Dedifferentiated amniotic fluid mesenchymal stem cell (primary cell): ENCODE data around the gene C5orf15.
A peak's percentile ranks its signal among the peaks of the same experiment; 100 is the strongest.
"Not testable (repeated sequence)": the region's sequence is repeated elsewhere in the genome, so short reads cannot be mapped to it uniquely, and the experiment has no call there.

ENCODE experiments used
- DNase-seq: peaks from one replicate; pipeline ENCODE4 v3.0.0-alpha.2; 2016; ENCODE audit errors: extremely low spot score

Gene C5orf15

DNA sequence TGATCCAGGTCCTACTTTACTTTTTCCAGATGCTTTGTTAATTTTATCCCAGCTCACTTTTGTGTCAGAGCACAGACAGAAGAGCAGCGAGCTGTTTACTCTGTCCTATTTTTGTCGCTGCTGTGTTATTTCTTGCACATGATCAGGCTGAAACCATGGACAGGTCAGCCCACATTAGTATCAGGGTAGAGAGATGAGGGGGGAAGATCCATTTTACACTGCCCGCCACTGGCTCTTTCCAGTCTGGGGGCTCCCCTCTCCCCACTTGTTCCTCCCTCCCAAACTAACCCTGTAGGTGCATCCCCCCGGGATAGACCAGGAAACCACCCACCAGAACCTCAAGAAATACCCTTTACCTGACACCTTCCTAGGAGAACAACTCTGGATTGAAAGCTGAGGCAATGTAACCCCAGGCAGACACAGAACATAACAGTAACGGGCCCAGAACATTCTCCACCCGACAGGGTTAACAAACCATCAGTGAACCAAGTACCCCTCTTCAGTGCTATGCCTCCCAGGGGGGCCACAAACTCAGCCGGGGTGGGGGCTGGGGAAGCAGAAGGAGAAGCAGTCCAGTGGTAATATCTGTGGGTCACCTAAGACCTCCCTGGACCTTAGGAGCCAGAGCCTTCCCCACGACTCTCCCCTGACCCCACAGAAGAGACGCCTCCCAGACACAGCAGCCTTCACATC, 26.0 kb upstream of the C5orf15 start:
- no peak for DNase-seq

GRCh38 chr5:133993185-133993936, 24.9 kb upstream of the C5orf15 start:
- peak; percentile 66 for DNase-seq

GRCh38 chr5:133992429-133993155, 24.2 kb upstream of the C5orf15 start:
- DNase-seq: no peak

GRCh38 chr5:133991171-133991910, 22.9 kb upstream of the C5orf15 start:
- no peak for DNase-seq

- DNase-seq: no peak
These were observed 22.0 kb upstream of the C5orf15 start for GRCh38 chr5:133990396-133990795.

GRCh38 chr5:133985540-133986180, 17.2 kb upstream of the C5orf15 start:
- no peak for DNase-seq

GRCh38 chr5:133983674-133984073, 15.2 kb upstream of the C5orf15 start:
- no peak for DNase-seq

- no peak for DNase-seq
These were observed 13.3 kb upstream of the C5orf15 start for GRCh38 chr5:133981714-133982113.

DNA sequence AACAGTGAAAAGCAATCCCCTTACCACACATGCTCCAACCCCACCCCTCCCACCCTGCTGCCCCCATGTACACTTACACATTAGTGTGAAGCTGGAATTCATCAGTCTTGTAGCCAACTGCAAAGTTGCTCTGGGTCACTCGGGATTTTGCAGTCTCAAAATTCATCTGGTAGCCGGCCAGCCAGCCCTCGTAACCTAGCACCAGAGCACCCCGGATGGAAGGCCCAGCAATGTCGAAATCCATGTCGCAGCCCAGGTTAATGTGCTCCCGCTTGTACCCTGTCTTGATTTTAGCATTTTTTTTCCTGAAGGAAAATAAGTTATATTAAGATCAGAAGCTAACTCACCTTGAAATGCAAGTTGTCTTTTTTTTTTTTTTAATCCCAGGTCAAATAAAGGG, 12.2 kb upstream of the C5orf15 start:
- no peak for DNase-seq

DNA sequence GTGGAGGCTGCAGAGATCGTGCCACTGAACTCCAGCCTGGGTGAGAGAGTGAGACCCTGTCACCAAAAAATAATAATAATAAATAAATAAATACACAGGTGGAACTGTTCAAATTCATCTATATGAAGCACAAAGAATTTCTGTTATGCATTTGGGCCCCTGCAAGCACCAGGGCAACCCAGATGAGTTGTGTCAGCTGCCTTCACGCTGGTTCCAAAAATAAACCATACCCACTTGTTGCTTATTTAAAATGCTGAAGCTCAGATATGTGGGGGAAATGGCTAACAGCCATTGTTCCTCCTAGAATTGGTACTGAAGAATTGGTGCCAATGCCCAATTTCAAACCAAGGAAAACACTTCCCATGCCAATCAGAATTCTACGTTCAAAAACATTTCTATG, 10.5 kb upstream of the C5orf15 start:
- DNase-seq: no peak

GRCh38 chr5:133977858-133978257, 9.4 kb upstream of the C5orf15 start:
- DNase-seq: peak; percentile 46

DNA sequence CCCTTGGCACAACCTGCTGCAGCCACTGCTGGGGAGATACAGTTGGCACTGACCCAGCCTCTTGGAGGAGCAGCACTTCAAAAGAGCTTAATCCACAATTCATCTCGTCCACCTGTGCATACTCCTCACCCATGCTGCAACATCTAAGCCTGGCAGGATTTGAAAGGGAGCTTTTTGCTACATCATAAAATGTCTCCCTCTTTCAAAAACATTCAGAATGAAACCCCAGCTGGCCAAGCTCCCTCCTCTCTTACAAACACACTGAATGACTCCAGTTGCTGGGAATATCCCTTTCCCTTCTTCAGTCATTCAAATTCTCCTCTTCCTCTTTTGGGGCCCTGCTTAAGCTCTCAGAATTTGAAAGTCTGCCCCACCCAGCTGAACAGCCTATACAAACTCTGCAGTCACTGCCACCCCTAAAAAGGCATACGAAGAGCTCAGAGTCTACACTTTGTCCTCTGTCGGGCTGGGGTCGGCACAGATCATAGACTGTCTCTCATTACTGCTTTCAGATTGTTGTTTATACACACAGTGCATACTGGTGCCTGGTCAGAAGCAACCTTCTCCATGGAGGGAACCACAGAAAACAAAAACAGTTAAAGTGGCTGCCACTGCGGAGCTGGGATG, 8.8 kb upstream of the C5orf15 start:
- no peak for DNase-seq

- not testable (repeated sequence) for DNase-seq
These were observed 7.1 kb upstream of the C5orf15 start for GRCh38 chr5:133975546-133975945.

DNA sequence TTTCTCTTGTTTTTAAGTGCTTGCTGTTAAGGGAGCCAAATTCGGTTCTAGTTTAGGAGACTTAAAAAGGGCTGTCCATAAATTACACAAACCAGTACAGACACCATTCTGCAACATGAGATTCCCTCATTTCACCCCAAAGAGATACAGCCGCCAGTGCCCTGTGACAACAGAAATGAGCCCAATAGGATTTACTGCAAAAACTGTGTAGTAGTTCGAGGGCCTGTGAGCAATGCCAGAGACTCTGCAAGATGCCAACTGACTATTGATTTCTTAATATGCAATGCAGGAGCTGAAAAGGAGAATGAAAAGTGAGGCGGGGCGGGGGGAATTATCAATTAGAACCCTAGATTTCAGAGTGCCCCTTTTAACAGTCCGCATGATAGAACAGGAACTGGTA, 5.7 kb upstream of the C5orf15 start:
- DNase-seq: no peak

DNA sequence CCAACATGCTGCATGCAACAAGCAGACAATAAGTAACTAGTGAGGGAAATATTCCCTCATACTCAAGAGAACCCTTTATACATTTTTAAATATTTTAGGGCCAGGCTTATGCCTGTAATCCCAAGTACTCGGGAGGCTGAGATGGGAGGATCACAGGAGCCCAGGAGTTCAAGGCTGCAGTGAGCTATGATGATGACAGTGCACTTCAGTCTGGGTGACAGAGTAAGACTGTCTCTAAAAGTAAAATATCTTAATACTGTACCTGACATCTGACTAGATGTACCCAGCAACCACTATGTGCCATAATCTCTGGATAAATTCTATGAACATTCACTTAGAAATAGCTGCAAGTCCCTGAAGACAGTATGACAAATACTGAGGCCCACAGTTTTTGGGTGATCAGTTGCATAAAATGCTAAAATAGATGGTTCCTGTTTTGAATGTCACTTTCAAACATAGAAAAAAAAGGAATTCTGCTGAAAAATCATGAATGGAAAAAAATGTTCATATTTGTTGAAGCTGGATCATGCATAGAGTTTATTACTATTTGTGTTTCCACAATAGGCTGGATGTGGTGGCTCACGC, 2.0 kb upstream of the C5orf15 start:
- DNase-seq: no peak

- no peak for DNase-seq
These were observed 1.4 kb upstream of the C5orf15 start for GRCh38 chr5:133969654-133970324.

DNA sequence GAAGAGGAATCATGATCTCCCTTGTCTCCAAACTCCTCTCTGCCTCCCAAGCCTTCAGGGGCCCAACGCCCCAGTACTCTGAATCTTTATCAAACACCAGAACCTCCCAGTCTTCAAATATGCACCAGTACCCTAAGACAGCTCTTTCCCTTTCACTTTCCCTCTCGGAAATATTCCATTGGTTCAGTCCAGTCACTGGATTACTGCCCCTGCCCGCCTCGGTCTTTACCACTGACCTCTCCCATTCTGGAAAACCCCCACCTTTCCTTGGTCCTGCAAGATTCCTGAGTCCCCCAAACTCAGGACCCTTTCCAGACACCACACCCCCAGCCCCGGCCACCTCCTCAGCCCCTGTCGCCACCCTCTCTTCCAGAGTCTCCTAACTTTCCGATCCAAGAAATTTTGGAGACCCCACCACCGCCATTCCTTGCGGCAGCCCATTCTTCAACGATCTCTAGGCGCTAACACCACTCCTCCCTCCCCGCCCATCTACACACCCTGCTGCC, 674 bp downstream of the C5orf15 start:
- no peak for DNase-seq

DNA sequence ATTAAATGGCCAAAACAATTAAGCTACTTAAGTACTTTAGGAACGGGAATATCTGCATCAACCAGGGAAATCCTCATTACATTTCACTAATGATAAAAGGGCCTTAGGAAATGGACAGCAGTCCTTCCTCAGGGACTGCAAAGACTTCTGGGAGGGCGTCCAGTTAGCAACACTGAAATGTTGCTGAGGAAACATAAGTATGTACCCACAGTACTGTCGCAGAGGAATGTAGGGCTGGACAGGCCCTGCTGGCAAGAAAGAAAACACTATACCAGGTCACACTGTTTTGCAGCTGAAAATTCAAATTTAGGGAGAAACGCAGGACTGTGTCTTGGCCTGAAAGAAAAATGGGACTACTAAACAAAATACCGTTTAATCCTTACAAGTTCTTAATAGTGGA, 1.3 kb downstream of the C5orf15 start:
- no peak for DNase-seq

DNA sequence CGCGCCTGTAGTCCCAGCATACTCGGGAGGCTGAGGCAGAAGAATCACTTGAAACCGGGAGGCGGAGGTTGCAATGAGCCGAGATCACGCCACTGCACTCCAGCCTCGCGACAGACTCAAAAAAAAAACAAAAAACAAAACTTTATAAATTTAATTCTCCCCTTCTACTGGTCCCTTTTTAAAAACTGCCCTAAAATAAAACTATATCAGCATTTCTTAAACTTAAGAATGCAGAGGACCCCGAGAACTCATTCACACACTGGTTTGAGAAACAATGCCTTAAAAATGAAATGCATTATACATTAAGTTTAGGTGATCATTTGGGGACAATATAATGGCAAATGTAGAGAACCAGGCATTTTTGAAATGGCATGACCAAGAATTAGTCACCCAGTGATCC, 2.3 kb downstream of the C5orf15 start:
- no peak for DNase-seq
